IMR-90 (cell line): Measurements from ENCODE around the gene CIDEC. TPM values are rescaled to one million over a fixed set of nuclear protein-coding genes. Genes with fewer than 3 reads are reported as not detected.

Experiments
- ATAC-seq: fragments of 200-7000 bp; cut with Tn5 transposase; 2 replicates; pipeline ENCODE4 v1.9.1; 2020; ENCODE audit warnings: low read depth, mild to moderate bottlenecking, moderate library complexity
- Bru-seq: library from RNA; stranded (reverse); fragments of 400-500 nt; gene quantifications from one replicate; lab custom pipeline; 2021; lab: Mats Ljungman, UMichigan
- BruChase-seq, 2 experiments: library from RNA; stranded (reverse); fragments of 400-500 nt; gene quantifications; one replicate each; lab custom pipeline; 2021; lab: Mats Ljungman, UMichigan
- BruUV-seq: library from RNA; stranded (reverse); fragments of 400-500 nt; replicated peaks from 2 replicates; lab custom pipeline; 2021; lab: Mats Ljungman, UMichigan
- CTCF ChIA-PET: fragments of 300-600 bp; formaldehyde crosslinking; extraction: SDS; loops from one replicate; lab custom pipeline; 2021; ENCODE audit warnings: antibody characterized with exemption; lab: Yijun Ruan, JAX
- POLR2A ChIA-PET: fragments of 300-600 bp; sonication (Branson Sonifier 250); formaldehyde crosslinking; loops from one replicate; lab custom pipeline; 2022; ENCODE audit warnings: antibody characterized with exemption; ENCODE audit not compliant: unreplicated experiment; lab: Charles Lee
- DNase-seq: peaks from one replicate; pipeline ENCODE4 v3.0.0; 2013
- H2AFZ ChIP-seq: replicated peaks from 2 replicates; pipeline ENCODE3; 2013; ENCODE audit warnings: low read length, mild to moderate bottlenecking; ENCODE audit not compliant: poor library complexity
- H2AK5ac ChIP-seq: 2 replicates; pipeline ENCODE4 v1.6.1; 2013; ENCODE audit warnings: low read depth, low read length, inconsistent platforms
- H2AK9ac ChIP-seq: replicated peaks from 2 replicates; pipeline ENCODE3; 2013; ENCODE audit warnings: mild to moderate bottlenecking, low read depth, low read length, moderate library complexity; ENCODE audit not compliant: poor library complexity
- H2BK120ac ChIP-seq: 2 replicates; pipeline ENCODE4 v1.6.1; 2013; ENCODE audit warnings: low read depth, low read length, inconsistent platforms
- H2BK15ac ChIP-seq: 3 replicates; pipeline ENCODE4 v1.6.1; 2013; ENCODE audit warnings: low read depth, low read length, inconsistent platforms
- H2BK20ac ChIP-seq: 2 replicates; pipeline ENCODE4 v1.6.1; 2013; ENCODE audit warnings: low read depth, mild to moderate bottlenecking, inconsistent platforms, low read length, moderate library complexity
- H2BK5ac ChIP-seq: 2 replicates; pipeline ENCODE4 v1.6.1; 2013; ENCODE audit warnings: mild to moderate bottlenecking, low read depth, low read length, inconsistent platforms; ENCODE audit not compliant: poor library complexity, severe bottlenecking
- H3K14ac ChIP-seq: replicated peaks from 2 replicates; pipeline ENCODE4 v1.6.1; 2013; ENCODE audit warnings: low read depth, low read length, inconsistent platforms
- H3K18ac ChIP-seq: 2 replicates; pipeline ENCODE4 v1.6.1; 2013; ENCODE audit warnings: low read depth, low read length, control low read depth
- H3K23ac ChIP-seq: 2 replicates; pipeline ENCODE4 v1.6.1; 2013; ENCODE audit warnings: low read depth, low read length, inconsistent platforms
- H3K27ac ChIP-seq: 2 replicates; pipeline ENCODE4 v1.5.1; 2013; ENCODE audit warnings: mild to moderate bottlenecking, control low read depth, low read length; ENCODE audit not compliant: insufficient read depth
- H3K27me3 ChIP-seq: 2 replicates; pipeline ENCODE4 v1.6.1; 2013; ENCODE audit warnings: low read length; ENCODE audit not compliant: control insufficient read depth, insufficient read depth
- H3K36me3 ChIP-seq: 2 replicates; pipeline ENCODE4 v1.6.1; 2013; ENCODE audit warnings: low read length, mixed read lengths; ENCODE audit not compliant: control insufficient read depth, insufficient read depth
- H3K4ac ChIP-seq: 2 replicates; pipeline ENCODE4 v1.6.1; 2013; ENCODE audit warnings: low read depth, low read length, inconsistent platforms
- H3K4me1 ChIP-seq: 2 replicates; pipeline ENCODE4 v1.6.1; 2013; ENCODE audit warnings: low read length, mixed read lengths; ENCODE audit not compliant: control insufficient read depth, insufficient read depth
- H3K4me2 ChIP-seq: 2 replicates; pipeline ENCODE4 v1.6.1; 2013; ENCODE audit warnings: low read depth, mild to moderate bottlenecking, control low read depth, low read length, moderate library complexity
- H3K4me3 ChIP-seq: 2 replicates; pipeline ENCODE4 v1.5.1; 2013; ENCODE audit warnings: low read depth, mild to moderate bottlenecking, control low read depth, low read length, moderate library complexity; ENCODE audit not compliant: insufficient read depth
- H3K56ac ChIP-seq: 2 replicates; pipeline ENCODE4 v1.6.1; 2013; ENCODE audit warnings: low read length, inconsistent platforms; ENCODE audit not compliant: insufficient read depth; ENCODE audit errors: extremely low read depth
- H3K79me1 ChIP-seq, 2 experiments: 2 replicates each; pipeline ENCODE4 v1.6.1; 2013; ENCODE audit warnings: low read length in 2 of 2, inconsistent platforms in 1 of 2, low read depth in 1 of 2
- H3K9ac ChIP-seq: 2 replicates; pipeline ENCODE4 v1.6.1; 2013; ENCODE audit warnings: low read depth, low read length, control low read depth
- H3K9me1 ChIP-seq: 2 replicates; pipeline ENCODE4 v1.6.1; 2013; ENCODE audit warnings: low read length, inconsistent platforms; ENCODE audit not compliant: insufficient read depth
- H3K9me3 ChIP-seq: 2 replicates; pipeline ENCODE4 v1.6.1; 2013; ENCODE audit warnings: low read length; ENCODE audit not compliant: control insufficient read depth, insufficient read depth
- H4K20me1 ChIP-seq: 2 replicates; pipeline ENCODE4 v1.6.1; 2013; ENCODE audit warnings: low read length, inconsistent platforms; ENCODE audit not compliant: insufficient read depth
- H4K5ac ChIP-seq: 2 replicates; pipeline ENCODE4 v1.6.1; 2013; ENCODE audit warnings: mild to moderate bottlenecking, low read depth, low read length, control low read depth
- H4K8ac ChIP-seq, 2 experiments: 2 replicates each; pipeline ENCODE4 v1.6.1; 2013; ENCODE audit warnings: low read depth in 2 of 2, low read length in 2 of 2, control low read depth in 1 of 2, inconsistent platforms in 1 of 2
- H4K91ac ChIP-seq: 2 replicates; pipeline ENCODE4 v1.6.1; 2013; ENCODE audit warnings: low read depth, low read length, inconsistent platforms; ENCODE audit not compliant: insufficient read depth
- CEBPB ChIP-seq: IDR thresholded peaks from 2 replicates; pipeline ENCODE4 v1.6.1; 2012; ENCODE audit warnings: low read depth, low read length, improper control_type of control experiment
- CHD1 ChIP-seq: IDR thresholded peaks from 2 replicates; pipeline ENCODE4 v1.6.1; 2012; ENCODE audit warnings: low read depth, low read length, improper control_type of control experiment
- CTCF ChIP-seq: conservative IDR thresholded peaks from 2 replicates; pipeline ENCODE4 v1.5.1; 2012; ENCODE audit warnings: mild to moderate bottlenecking, low read depth, low read length, improper control_type of control experiment
- MAZ ChIP-seq: IDR thresholded peaks from 2 replicates; pipeline ENCODE4 v1.6.1; 2012; ENCODE audit warnings: low read depth, mild to moderate bottlenecking, low read length, improper control_type of control experiment, moderate library complexity, borderline replicate concordance
- MXI1 ChIP-seq: IDR thresholded peaks from 2 replicates; pipeline ENCODE4 v1.6.1; 2012; ENCODE audit warnings: low read depth, mild to moderate bottlenecking, low read length, moderate library complexity, borderline replicate concordance
- NFE2L2 ChIP-seq: fragments of 150-350 bp; IDR thresholded peaks from 2 replicates; pipeline ENCODE4 v1.6.1; 2016; ENCODE audit warnings: low read depth, mild to moderate bottlenecking, low read length
- POLR2A ChIP-seq: IDR thresholded peaks from 2 replicates; pipeline ENCODE4 v1.6.1; 2012; ENCODE audit warnings: mild to moderate bottlenecking, low read depth, low read length
- RCOR1 ChIP-seq: IDR thresholded peaks from 2 replicates; pipeline ENCODE4 v1.6.1; 2012; ENCODE audit warnings: mild to moderate bottlenecking, low read length, improper control_type of control experiment; ENCODE audit not compliant: insufficient replicate concordance
- WGBS, 2 experiments: methylation state at CpG; one replicate each; pipeline versions ENCODE4 v1.1.5 to v1.1.7; 2013; ENCODE audit warnings: missing lambda C conversion rate in 2 of 2; ENCODE audit not compliant: insufficient read length in 1 of 2; ENCODE audit errors: extremely low coverage in 2 of 2; 5-methylcytosine and 5-hydroxymethylcytosine counted together
- dilution Hi-C: fragments of 300-500 bp; cut with HindIII; formaldehyde crosslinking; loops from one replicate; pipeline ENCODE4 v1.14.3; 2018; ENCODE audit warnings: low sequenced_read_pairs; ENCODE audit not compliant: unreplicated experiment
- in situ Hi-C: fragments of 300-500 bp; cut with MboI; formaldehyde crosslinking; loops from 3 replicates; pipeline ENCODE4 v1.14.3; 2019; ENCODE audit warnings: low sequenced_read_pairs, inconsistent platforms, mixed read lengths
- intact Hi-C: fragments of 100-400 bp; cut with micrococcal nuclease; formaldehyde crosslinking; loops from 2 replicates; pipeline ENCODE4 v1.10.0; 2022
- long read RNA-seq: library from polyadenylated mRNA; unstranded; transcript quantifications from one replicate; pipeline ENCODE4 v2.0.0, GENCODE V29; 2021; ENCODE audit not compliant: unreplicated experiment
- polyA plus RNA-seq, 3 experiments: library from polyadenylated mRNA; depleted of rRNA; stranded (reverse); fragments of >200 nt; gene quantifications; 2 replicates each; pipeline ENCODE4 v1.2.3, GENCODE V29; 2012; ENCODE audit warnings: low replicate concordance in 1 of 3
- total RNA-seq: library from RNA; depleted of rRNA; stranded (reverse); fragments of >200 nt; gene quantifications from 2 replicates; pipeline ENCODE4 v1.2.3, GENCODE V29; 2012; rRNA removed
- TF ChIP-seq, protein P1 (sequence below): fragments of 150-350 bp; IDR thresholded peaks from 2 replicates; pipeline ENCODE4 v1.6.1; 2017; ENCODE audit warnings: mild to moderate bottlenecking, antibody characterized with exemption, low read length, low read depth

CIDEC gene, protein sequence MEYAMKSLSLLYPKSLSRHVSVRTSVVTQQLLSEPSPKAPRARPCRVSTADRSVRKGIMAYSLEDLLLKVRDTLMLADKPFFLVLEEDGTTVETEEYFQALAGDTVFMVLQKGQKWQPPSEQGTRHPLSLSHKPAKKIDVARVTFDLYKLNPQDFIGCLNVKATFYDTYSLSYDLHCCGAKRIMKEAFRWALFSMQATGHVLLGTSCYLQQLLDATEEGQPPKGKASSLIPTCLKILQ
- total RNA-seq (not detected in 2 replicates), polyA plus RNA-seq (2012; rRNA removed) (0.09 TPM in 1 of 2 replicates, not detected in the other), Bru-seq, nascent RNA (not detected), BruChase-seq, experiment 1, labeled RNA remaining after a 6-hour chase (percentile 6 among the genes with signal in this experiment), BruChase-seq, experiment 2, labeled RNA remaining after a 2-hour chase (percentile 6 among the genes with signal in this experiment)
- polyA plus RNA-seq (2012; cell fraction: cytosol; rRNA removed): 0.07 and 0.11 TPM in 2 replicates
- polyA plus RNA-seq (2012; cell fraction: nucleus; rRNA removed; ENCODE audit: low replicate concordance): not detected in 2 replicates
- long read RNA-seq: 0 reads

- H3K4me1 ChIP-seq: peaks cover 7% of the 10 kb centered on the region
- no peak within 1 kb of the TSS for H3K4me3 ChIP-seq
- no peak within 1 kb of the TSS for H4K5ac ChIP-seq
- H2AK5ac ChIP-seq: no peak within 1 kb of the TSS
- H2BK20ac ChIP-seq: no peak within 1 kb of the TSS
- H3K4me2 ChIP-seq: no peak within 1 kb of the TSS
- no peak within 1 kb of the TSS for H2BK5ac ChIP-seq
- TF ChIP-seq POLR2A (no peak), CHD1 (no peak), NFE2L2 (no peak), CTCF (no peak), MAZ (no peak), RCOR1 (no peak), CEBPB (no peak), MXI1 (no peak)
- TF ChIP-seq, protein P1, sequence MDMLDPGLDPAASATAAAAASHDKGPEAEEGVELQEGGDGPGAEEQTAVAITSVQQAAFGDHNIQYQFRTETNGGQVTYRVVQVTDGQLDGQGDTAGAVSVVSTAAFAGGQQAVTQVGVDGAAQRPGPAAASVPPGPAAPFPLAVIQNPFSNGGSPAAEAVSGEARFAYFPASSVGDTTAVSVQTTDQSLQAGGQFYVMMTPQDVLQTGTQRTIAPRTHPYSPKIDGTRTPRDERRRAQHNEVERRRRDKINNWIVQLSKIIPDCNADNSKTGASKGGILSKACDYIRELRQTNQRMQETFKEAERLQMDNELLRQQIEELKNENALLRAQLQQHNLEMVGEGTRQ: no peak
- H2BK15ac ChIP-seq: no peak within 1 kb of the TSS
- no peak within 1 kb of the TSS for H3K18ac ChIP-seq
- 49% methylated on average over 3 of the region's 7 CpGs; no CpG with 5 or more reads in 1 of the 2 experiments for WGBS, 2 experiments
- H3K14ac ChIP-seq: no peak within 1 kb of the TSS
- no peaks in the 10 kb centered on the region for H3K79me1 ChIP-seq
- H3K4ac ChIP-seq: no peak within 1 kb of the TSS; the same call in 1 of the 2 replicates
- ATAC-seq (no peak), DNase-seq (no peak)
- POLR2A ChIA-PET: interaction anchor here (0.8 kb wide), 1 partner anchor 10 kb away, joined by 3 read pairs; the partner anchor contains the start of gene JAGN1
- in situ Hi-C loops: no loop called here
- H4K20me1 ChIP-seq: no peaks in the 10 kb centered on the region
- CTCF ChIA-PET: no interaction called here
- no peak within 1 kb of the TSS for H4K8ac ChIP-seq
- no peak within 1 kb of the TSS for H2BK120ac ChIP-seq
- H2AFZ ChIP-seq: peak within 1 kb of the TSS; percentile 74
- H3K36me3 ChIP-seq: no peaks in the 10 kb centered on the region
- intact Hi-C loops: no loop called here
- no peaks in the 10 kb centered on the region for H3K9me3 ChIP-seq
- BruUV-seq: no TSS peak
- H4K91ac ChIP-seq: no peak within 1 kb of the TSS
- no peaks in the 10 kb centered on the region for H3K9me1 ChIP-seq
- peaks cover 4% of the 10 kb centered on the region; the same call in 1 of the 2 replicates for H3K27me3 ChIP-seq
- no peak within 1 kb of the TSS for H3K27ac ChIP-seq
- no peak within 1 kb of the TSS for H3K23ac ChIP-seq
- H3K56ac ChIP-seq: no peak within 1 kb of the TSS
- H3K9ac ChIP-seq: no peak within 1 kb of the TSS
- dilution Hi-C loops: no loop called here
- H2AK9ac ChIP-seq: peak within 1 kb of the TSS; percentile 1
Measured at GRCh38 chr3:9879830-9880549, at the start of gene CIDEC. Gene CIDEC (minus strand): TSS chr3:9880253. CDS start chr3:9878486, 1,767 bp downstream.
